Activated naive CD8-positive, alpha-beta T cell treated with anti-CD3 and anti-CD28 coated beads, Interleukin-2, amount 10 ng/mL, durations not matched to agents 7 days and 5 days (primary cell): ENCODE measurements around the gene IFI27L1. TPM values are rescaled to one million over a fixed set of nuclear protein-coding genes. Genes with fewer than 3 reads are reported as not detected.
A peak's percentile ranks its signal among the peaks of the same experiment; 100 is the strongest.

Experiments
- ATAC-seq: fragments of 150-1000 bp; cut with Tn5 transposase; one replicate; pipeline ENCODE4 v1.10.0; 2021; ENCODE audit warnings: low read depth, moderate library complexity
- POLR2A ChIA-PET: fragments of 350-600 bp; sonication (Branson Sonifier 250); formaldehyde crosslinking; loops from one replicate; lab custom pipeline; 2021; ENCODE audit warnings: antibody characterized with exemption; lab: Charles Lee
- DNase-seq: peaks from one replicate; pipeline ENCODE4 v3.0.0; 2021
- H3K27ac Mint-ChIP-seq: one replicate; pipeline ENCODE4 v1.8.0; 2022; ENCODE audit warnings: mild to moderate bottlenecking, mixed read lengths
- H3K27me3 Mint-ChIP-seq: one replicate; pipeline ENCODE4 v1.8.0; 2022; ENCODE audit warnings: mild to moderate bottlenecking, moderate library complexity, mixed read lengths
- H3K36me3 Mint-ChIP-seq: one replicate; pipeline ENCODE4 v1.8.0; 2021; ENCODE audit warnings: mild to moderate bottlenecking, mixed read lengths
- H3K4me1 Mint-ChIP-seq: one replicate; pipeline ENCODE4 v1.8.0; 2021; ENCODE audit warnings: mixed read lengths
- H3K4me3 Mint-ChIP-seq: one replicate; pipeline ENCODE4 v1.8.0; 2022; ENCODE audit warnings: mild to moderate bottlenecking, moderate library complexity, mixed read lengths
- H3K9me3 Mint-ChIP-seq: one replicate; pipeline ENCODE4 v1.8.0; 2021; ENCODE audit warnings: mixed read lengths
- total RNA-seq, 2 experiments: library from RNA; stranded (reverse); gene quantifications; one replicate each; pipeline ENCODE4 v1.2.3, GENCODE V29; 2021

IFI27L1 gene
- total RNA-seq, 2 experiments from 2014 or later: 36.1 to 39.8 TPM

DNA sequence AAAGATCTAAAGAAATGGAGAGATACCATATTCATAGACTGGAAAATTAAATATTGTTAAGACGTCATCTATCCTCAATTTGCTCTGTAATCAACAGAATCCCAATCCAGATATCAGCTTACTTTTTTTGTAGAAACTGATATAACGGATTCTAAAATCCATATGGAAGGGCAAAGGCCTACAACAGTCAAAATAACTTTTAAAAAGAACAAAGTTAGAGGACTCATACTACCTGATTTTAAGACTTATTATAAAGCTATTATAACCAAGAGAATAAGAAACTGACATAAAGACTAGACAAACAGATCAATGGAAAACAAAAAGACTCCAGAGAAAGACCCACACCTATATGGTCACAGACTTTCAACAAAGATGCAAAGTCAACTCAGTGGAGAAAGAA is 6.1 kb upstream of the IFI27L1 start:
- Mint-ChIP-seq H3K4me1 (peaks cover 35% of the 10 kb centered on the region), H3K4me3 (peak overlapping the region; percentile 29), H3K9me3 (peaks cover 26% of the 10 kb centered on the region), H3K27ac (no peak overlapping the region), H3K36me3 (peaks cover 78% of the 10 kb centered on the region), H3K27me3 (no peaks in the 10 kb centered on the region)
- ATAC-seq (no peak), DNase-seq (no peak)
- POLR2A ChIA-PET: no interaction called here

DNA sequence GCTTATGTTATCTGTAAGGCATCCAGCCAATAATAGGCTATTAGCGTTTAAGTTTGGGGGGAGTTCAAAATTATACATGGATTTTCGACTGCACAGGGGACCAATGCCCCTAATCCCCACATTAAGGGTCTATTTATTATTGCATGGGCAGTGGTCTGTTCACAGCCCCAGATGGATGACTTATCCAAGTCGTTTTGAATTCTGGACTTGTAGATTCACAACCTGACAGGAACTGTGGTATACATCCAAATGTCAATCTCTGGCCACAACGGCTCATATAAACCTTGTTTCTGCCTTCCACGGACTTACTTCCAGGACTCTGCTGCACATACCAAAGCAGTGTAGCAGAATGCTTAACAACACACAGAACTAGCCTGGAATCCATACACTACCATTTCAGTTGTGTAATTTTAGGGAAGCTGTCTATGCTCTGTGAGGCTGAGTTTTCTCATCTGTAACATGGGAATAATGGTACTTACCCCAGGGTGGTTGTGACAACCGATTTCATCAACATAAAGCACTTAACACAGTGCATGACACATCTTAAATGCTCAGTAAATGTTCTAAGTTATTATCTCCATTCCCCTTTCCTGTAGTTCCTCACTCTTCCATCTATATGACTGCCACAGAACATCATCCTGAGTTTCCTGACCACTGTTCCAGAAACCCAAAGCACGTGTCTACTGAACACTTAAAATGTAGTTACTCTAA is 3.8 kb upstream of the IFI27L1 start:
- DNase-seq: no peak
- POLR2A ChIA-PET: interaction anchor here (4.3 kb wide), 1 partner anchor 19 kb away, joined by 26 read pairs; no protein-coding TSS in a partner anchor
- peak overlapping the region; percentile 22 for H3K27ac Mint-ChIP-seq
- no peak for ATAC-seq
- H3K27me3 Mint-ChIP-seq: no peaks in the 10 kb centered on the region
- peaks cover 16% of the 10 kb centered on the region for H3K9me3 Mint-ChIP-seq
- peaks cover 40% of the 10 kb centered on the region for H3K4me1 Mint-ChIP-seq
- peak overlapping the region; percentile 99 for H3K4me3 Mint-ChIP-seq
- H3K36me3 Mint-ChIP-seq: peaks cover 61% of the 10 kb centered on the region

DNA sequence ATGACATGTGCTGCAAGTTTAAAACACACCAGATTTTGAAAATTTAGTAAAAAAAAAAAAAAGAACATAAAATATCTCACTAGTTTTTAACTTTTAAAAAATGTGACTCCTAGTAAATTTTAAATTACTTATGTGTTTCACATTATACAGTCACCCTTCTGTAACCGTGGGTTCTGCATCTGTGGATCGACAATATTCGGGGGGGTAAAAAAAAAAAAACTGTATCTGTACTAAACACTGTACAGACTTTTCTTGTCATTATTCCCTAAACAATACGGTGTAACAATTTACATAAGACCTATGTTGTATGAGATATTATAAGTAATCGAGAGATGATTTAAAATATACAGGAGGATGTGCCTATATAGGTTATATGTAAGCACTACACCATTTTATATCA is 3.3 kb upstream of the IFI27L1 start:
- no peak overlapping the region for H3K27ac Mint-ChIP-seq
- ATAC-seq (no peak), DNase-seq (no peak)
- POLR2A ChIA-PET: interaction anchor here (4.3 kb wide), 1 partner anchor 20 kb away, joined by 26 read pairs; no protein-coding TSS in a partner anchor
- H3K9me3 Mint-ChIP-seq: peaks cover 14% of the 10 kb centered on the region
- H3K4me3 Mint-ChIP-seq: peak overlapping the region; percentile 99
- peaks cover 40% of the 10 kb centered on the region for H3K4me1 Mint-ChIP-seq
- no peaks in the 10 kb centered on the region for H3K27me3 Mint-ChIP-seq
- H3K36me3 Mint-ChIP-seq: peaks cover 59% of the 10 kb centered on the region

DNA sequence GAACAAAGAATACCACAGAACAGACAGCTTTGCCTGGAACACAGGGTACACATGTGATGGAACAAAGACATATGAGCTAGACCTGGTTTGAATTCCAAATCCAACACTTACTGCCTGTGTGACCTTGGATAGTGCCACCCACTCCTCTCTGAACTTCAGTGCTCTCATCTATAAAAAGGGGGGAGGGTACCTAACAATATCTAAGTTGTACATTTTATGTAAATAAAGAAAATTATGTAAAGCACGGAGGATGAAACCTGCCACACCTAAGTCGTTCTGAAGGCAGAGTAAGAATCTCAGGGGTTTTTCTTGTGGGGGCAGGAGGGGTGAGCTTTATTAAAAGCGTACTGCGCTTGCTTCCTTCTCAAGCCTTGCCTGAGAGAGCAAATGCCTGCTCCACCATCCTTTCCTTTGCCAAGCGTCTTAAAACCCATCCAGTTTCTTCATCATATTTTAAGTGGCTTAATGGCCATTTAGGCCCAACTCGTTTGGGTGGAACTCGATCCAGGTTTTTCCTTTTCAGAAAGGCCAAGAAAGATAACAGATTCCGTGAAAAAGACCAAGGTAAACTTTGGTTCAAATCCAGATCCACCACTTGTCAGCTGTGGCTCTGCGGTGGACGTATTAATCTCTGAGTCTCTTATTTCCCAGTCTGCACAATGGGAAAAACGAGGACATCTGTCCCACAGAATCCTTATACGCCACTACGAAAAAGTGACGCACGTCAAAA is 1.1 kb upstream of the IFI27L1 start:
- ATAC-seq (no peak), DNase-seq (no peak)
- Mint-ChIP-seq H3K9me3 (peaks cover 6% of the 10 kb centered on the region), H3K36me3 (peaks cover 53% of the 10 kb centered on the region), H3K4me1 (peaks cover 42% of the 10 kb centered on the region), H3K27ac (peak overlapping the region; percentile 100), H3K4me3 (peak overlapping the region; percentile 99), H3K27me3 (no peaks in the 10 kb centered on the region)
- POLR2A ChIA-PET: interaction anchor here (1.3 to 4.3 kb wide), 6 partner anchors 22 to 54 kb away, joined by 4 to 26 read pairs (median 8); partner anchors contain the start of genes IFI27 and OTUB2

DNA sequence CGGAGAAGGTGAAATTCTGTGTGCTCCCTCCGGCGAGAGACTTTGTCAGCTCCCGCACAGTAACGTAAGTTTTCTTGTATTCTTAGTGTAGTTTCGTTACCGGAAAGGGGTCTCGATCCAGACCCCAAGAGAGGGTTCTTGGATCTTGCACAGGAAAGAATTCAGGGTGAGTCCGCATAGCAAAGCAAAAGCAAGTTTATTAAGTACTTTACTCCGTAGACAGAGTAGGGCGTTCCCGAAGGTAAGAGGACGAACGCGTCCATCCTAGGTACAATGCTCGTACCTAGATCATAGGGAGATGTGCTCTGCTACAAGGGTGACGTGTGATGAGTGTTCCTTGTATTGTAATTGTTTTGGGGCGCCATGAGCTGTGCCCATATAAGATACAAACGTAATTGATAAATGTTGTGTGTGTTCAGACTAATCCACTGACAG is 293 bp downstream of the IFI27L1 start:
- Mint-ChIP-seq H3K4me3 (peak overlapping the region; percentile 99), H3K27ac (peak overlapping the region; percentile 100), H3K36me3 (peaks cover 50% of the 10 kb centered on the region), H3K27me3 (no peaks in the 10 kb centered on the region), H3K9me3 (peaks cover 2% of the 10 kb centered on the region), H3K4me1 (peaks cover 38% of the 10 kb centered on the region)
- peak; percentile 24 for ATAC-seq
- POLR2A ChIA-PET: interaction anchor here (0.5 to 4.3 kb wide), 14 partner anchors 10 to 118 kb away, joined by 3 to 26 read pairs (median 4); partner anchors contain the start of genes IFI27 and OTUB2
- DNase-seq: no peak

DNA sequence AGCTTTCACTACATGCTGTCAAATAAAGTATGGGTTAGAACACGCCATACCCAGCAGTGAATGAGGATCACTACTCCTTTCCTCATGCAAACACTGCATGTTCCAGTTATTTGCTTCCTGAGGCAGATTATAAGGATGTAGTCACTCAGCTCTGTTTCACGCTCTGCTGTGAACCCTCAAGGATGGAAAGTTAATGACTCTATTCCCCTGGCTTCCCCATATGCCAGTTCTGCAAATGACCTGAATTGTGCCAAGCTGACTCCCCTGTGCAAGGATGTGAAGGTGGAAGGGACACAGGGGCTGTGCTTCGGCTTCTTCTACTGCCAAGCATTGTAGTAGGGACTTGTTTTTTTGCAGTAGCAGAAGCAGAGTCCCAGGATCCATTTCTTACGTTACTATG is 6.8 kb downstream of the IFI27L1 start:
- Mint-ChIP-seq H3K27ac (no peak overlapping the region), H3K4me3 (no peak overlapping the region), H3K36me3 (peaks cover 35% of the 10 kb centered on the region), H3K9me3 (peaks cover 2% of the 10 kb centered on the region), H3K4me1 (peaks cover 5% of the 10 kb centered on the region), H3K27me3 (no peaks in the 10 kb centered on the region)
- ATAC-seq (no peak), DNase-seq (no peak)
- POLR2A ChIA-PET: interaction anchor here (0.6 kb wide), 1 partner anchor 155 kb away, joined by 4 read pairs; no protein-coding TSS in a partner anchor

DNA sequence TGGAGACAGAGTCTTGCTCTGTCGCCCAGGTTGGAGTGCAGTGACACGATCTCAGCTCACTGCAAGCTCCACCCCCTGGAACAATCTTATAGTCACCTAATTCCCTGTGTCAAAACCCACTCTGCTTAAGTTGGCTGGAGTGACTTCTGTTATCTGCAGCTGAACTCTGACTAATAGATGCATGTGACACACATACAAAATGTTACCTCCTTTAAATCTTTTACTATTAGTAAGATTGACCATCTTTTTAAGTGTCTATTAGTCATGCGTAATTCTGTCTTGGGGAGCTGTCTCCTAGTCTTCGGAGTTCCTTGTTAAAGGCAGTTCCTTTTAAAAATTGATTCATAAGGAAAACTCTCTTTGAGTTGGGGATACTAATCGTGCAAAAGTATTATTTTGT is 7.4 kb downstream of the IFI27L1 start:
- Mint-ChIP-seq H3K27me3 (no peaks in the 10 kb centered on the region), H3K27ac (no peak overlapping the region), H3K4me3 (no peak overlapping the region), H3K4me1 (no peaks in the 10 kb centered on the region), H3K9me3 (peaks cover 2% of the 10 kb centered on the region), H3K36me3 (peaks cover 31% of the 10 kb centered on the region)
- no peak for ATAC-seq
- no peak for DNase-seq
- POLR2A ChIA-PET: no interaction called here

DNA sequence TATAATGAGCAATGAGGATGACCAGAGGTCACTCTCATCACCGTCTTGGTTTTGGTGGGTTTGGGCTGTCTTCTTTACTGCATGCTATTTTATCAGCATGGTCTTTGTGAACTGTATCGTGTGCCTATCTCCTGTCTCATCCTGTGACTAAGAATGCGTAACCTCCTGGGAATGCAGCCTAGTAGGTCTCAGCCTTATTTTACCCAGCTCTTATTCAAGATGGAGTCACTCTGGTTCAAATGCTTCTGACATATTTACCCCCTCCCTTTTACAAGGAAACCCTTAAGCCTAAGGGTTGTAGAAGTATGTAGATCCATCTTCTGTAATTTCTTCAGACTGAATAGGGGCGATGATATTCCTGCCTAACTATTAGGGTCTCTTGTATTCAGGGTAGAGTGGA is 8.4 kb downstream of the IFI27L1 start:
- H3K4me1 Mint-ChIP-seq: no peaks in the 10 kb centered on the region
- ATAC-seq: no peak
- H3K9me3 Mint-ChIP-seq: peaks cover 2% of the 10 kb centered on the region
- no peak for DNase-seq
- H3K36me3 Mint-ChIP-seq: peaks cover 27% of the 10 kb centered on the region
- no peak overlapping the region for H3K27ac Mint-ChIP-seq
- no peak overlapping the region for H3K4me3 Mint-ChIP-seq
- H3K27me3 Mint-ChIP-seq: no peaks in the 10 kb centered on the region
- POLR2A ChIA-PET: no interaction called here

DNA sequence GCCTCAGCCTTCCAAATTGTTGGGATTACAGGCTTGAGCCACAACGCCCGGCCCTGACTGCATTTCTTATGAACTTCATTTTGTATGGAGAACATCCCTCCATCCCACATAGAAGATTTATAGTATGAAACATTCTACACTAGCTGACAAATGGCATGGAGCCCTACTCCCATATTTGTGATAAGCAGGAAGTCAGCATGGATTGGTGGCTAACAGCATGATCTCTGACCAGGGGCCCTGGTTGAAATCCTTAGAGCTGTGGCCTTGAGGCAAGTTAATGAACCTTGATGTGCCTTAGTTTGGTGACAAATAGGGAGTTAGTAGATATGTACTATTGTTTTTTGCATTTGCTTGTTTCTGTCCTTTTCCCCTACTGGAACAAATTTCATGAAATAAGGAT is 12.3 kb downstream of the IFI27L1 start:
- H3K27ac Mint-ChIP-seq: no peak overlapping the region
- POLR2A ChIA-PET: no interaction called here
- H3K36me3 Mint-ChIP-seq: peaks cover 20% of the 10 kb centered on the region
- no peaks in the 10 kb centered on the region for H3K4me1 Mint-ChIP-seq
- DNase-seq (no peak), ATAC-seq (no peak)
- H3K9me3 Mint-ChIP-seq: no peaks in the 10 kb centered on the region
- H3K4me3 Mint-ChIP-seq: no peak overlapping the region
- H3K27me3 Mint-ChIP-seq: no peaks in the 10 kb centered on the region

DNA sequence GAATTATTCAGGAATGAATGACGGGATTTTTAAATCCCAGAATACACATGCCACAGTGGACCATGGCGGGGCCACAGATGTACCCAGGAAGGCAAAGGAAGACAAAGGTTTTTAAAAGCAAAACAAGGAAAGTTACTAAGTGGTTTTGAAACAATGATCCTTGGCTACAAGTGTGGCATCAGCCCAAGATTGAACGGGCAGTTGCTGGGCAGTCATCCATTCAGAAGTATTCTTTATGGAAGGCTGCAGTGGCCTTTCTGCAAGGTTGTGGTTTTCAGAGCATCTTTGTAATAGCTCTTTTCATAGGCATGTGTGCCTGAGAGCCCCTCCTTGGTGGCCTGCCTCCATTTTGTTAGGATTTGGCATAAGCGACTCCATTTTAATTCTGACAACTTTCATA is 16.0 kb downstream of the IFI27L1 start:
- no peak overlapping the region for H3K27ac Mint-ChIP-seq
- H3K36me3 Mint-ChIP-seq: peaks cover 14% of the 10 kb centered on the region
- no peak overlapping the region for H3K4me3 Mint-ChIP-seq
- ATAC-seq: no peak
- no peaks in the 10 kb centered on the region for H3K9me3 Mint-ChIP-seq
- no peaks in the 10 kb centered on the region for H3K4me1 Mint-ChIP-seq
- POLR2A ChIA-PET: no interaction called here
- H3K27me3 Mint-ChIP-seq: no peaks in the 10 kb centered on the region
- no peak for DNase-seq

DNA sequence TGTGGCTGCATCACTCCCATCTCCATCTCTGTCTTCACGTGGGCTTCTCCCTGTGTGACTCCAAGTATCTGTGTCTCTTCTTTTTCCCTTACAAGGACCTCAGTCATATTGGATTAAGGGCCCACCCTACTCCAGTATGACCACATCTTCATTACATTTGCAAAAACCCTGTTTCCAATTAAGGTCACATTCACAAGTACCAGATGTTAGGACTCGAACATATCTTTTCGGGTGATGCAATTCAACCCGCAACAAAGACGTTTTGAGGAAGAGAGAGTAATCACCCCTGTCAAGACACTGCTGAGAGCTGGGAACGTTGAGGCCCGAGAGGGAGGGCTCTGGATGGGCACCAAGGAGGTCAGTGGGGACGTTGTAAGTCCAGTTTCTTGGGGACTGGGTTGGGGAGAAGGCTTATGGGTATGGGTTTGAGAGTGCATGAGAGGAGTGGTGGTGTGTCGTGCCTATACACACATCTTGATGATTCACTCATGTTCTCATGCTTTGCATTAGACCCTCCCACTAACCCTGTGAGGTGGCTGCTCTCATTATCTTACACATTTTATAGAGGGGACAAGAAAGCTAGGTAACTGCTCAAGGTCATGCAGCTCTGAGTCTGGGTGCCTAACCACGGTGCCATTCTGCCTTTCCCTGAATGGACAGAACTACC is 17.3 kb downstream of the IFI27L1 start:
- no peaks in the 10 kb centered on the region for H3K27me3 Mint-ChIP-seq
- no peak for ATAC-seq
- no peak overlapping the region for H3K4me3 Mint-ChIP-seq
- no peaks in the 10 kb centered on the region for H3K4me1 Mint-ChIP-seq
- DNase-seq: no peak
- H3K36me3 Mint-ChIP-seq: peaks cover 14% of the 10 kb centered on the region
- H3K27ac Mint-ChIP-seq: no peak overlapping the region
- H3K9me3 Mint-ChIP-seq: no peaks in the 10 kb centered on the region
- POLR2A ChIA-PET: no interaction called here

DNA sequence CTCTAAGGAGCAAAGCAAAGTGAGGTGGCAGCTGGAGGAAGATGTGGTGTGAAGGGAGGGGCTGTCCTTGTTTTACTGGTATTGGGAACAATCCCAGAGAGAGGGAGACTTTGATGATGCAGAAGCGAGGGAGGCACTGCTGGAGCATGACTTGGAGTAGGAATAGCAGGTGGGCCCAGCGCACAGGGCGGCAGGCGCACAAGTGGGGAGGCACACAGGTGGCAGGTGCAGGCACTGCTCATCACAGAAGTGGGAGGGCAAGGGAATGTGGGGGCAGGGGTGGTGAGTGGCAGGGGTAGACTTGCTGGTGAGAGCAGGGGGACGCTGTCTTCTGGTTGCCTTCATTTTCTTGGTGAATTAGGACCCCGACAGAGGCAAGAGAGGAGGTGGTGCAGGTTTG is 17.9 kb downstream of the IFI27L1 start:
- Mint-ChIP-seq H3K27me3 (no peaks in the 10 kb centered on the region), H3K27ac (no peak overlapping the region), H3K4me1 (no peaks in the 10 kb centered on the region), H3K36me3 (peaks cover 14% of the 10 kb centered on the region), H3K4me3 (no peak overlapping the region), H3K9me3 (no peaks in the 10 kb centered on the region)
- DNase-seq: no peak
- ATAC-seq: no peak
- POLR2A ChIA-PET: no interaction called here

DNA sequence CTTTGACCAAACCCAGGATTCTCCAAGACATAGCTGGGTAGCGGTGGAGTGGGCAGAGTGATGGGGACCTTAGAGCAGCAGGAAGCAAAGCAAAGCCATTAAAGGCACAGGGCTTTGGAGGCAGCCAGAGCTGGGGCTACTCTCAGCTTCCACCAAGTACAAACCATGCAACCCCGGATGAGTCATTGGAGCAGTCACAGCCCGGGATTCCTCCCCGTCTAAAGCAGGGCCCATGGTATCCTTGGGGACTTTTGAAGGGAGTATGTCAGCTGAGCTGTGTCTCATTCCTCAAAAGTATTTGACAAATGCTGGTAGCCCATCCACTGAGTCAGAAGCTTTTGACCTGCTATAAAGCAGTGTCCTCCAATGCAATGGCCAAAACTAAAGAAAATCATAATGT is 19.7 kb downstream of the IFI27L1 start:
- Mint-ChIP-seq H3K27me3 (no peaks in the 10 kb centered on the region), H3K27ac (no peak overlapping the region), H3K9me3 (no peaks in the 10 kb centered on the region), H3K4me1 (no peaks in the 10 kb centered on the region), H3K36me3 (peaks cover 10% of the 10 kb centered on the region), H3K4me3 (no peak overlapping the region)
- DNase-seq (no peak), ATAC-seq (no peak)
- POLR2A ChIA-PET: no interaction called here
